ENCODE measurements around the gene ATP1B1. TPM values are rescaled to one million over a fixed set of nuclear protein-coding genes. Genes with fewer than 3 reads are reported as not detected.

ATP1B1 gene
- total and polyA plus RNA-seq, 2 donors (not counting 1 experiment from before 2014, with no cell fraction given), result 1.4 to 1.7 TPM

- H4K20me1 ChIP-seq (ENCODE audit: control insufficient read depth, insufficient read depth, low read length, poor library complexity, severe bottlenecking), result no peaks in the 10 kb centered on the region
- no peak overlapping the region for H3K4me2 ChIP-seq (replicated peaks; ENCODE audit: low read depth, low read length, poor library complexity, severe bottlenecking)
- no peak overlapping the region for H3K27ac Mint-ChIP-seq
- peaks cover 0 to 2% (median 0%) of the 10 kb centered on the region in 4 experiments for H3K27me3 ChIP-seq (replicated peaks in 1 of 4; ENCODE audit: control extremely low read depth in 1 of 4, control insufficient read depth in 3 of 4, insufficient read depth in 4 of 4, low read length in 3 of 4)
- no peak overlapping the region for H3K4me3 Mint-ChIP-seq
- H3K9ac ChIP-seq (ENCODE audit: low read length), result no peak overlapping the region
- ChIA-PET CTCF (no interaction called here), POLR2A (no interaction called here)
- no peak overlapping the region for H3K4me3 ChIP-seq (ENCODE audit: control extremely low read depth in 1 of 5, extremely low read depth in 1 of 5, insufficient read depth in 1 of 5, low read depth in 2 of 5, low read length in 4 of 5)
- peaks cover 0 to 10% of the 10 kb centered on the region in 2 donors for H3K4me1 ChIP-seq (ENCODE audit: control insufficient read depth in 2 of 2, insufficient read depth in 2 of 2, low read length in 2 of 2)
- no peaks in the 10 kb centered on the region for H3K79me2 ChIP-seq (ENCODE audit: control insufficient read depth, insufficient read depth, low read length)
- ATAC-seq (ENCODE audit: low read depth) (no peak), DNase-seq (no peak)
- H3K36me3 ChIP-seq (replicated peaks in 1 of 2; ENCODE audit: control extremely low read depth in 1 of 2, control insufficient read depth in 1 of 2, extremely low read depth in 1 of 2, insufficient read depth in 2 of 2, low read length in 1 of 2), result no peaks in the 10 kb centered on the region
- intact Hi-C loops (cut with micrococcal nuclease), result no loop called here
- TF ChIP-seq EZH2 (IDR thresholded peaks at IDR 0.05; ENCODE audit: borderline replicate concordance, insufficient read depth, low read depth, low read length, poor library complexity, severe bottlenecking) (no peak), CTCF (IDR thresholded peaks at IDR 0.05) (no peak)
- no peaks in the 10 kb centered on the region for H3K27me3 Mint-ChIP-seq
- WGBS (ENCODE audit: insufficient coverage), result no CpG with 5 or more reads among the region's 1 CpG
- no peaks in the 10 kb centered on the region for H3K9me3 ChIP-seq (ENCODE audit: control extremely low read depth in 1 of 3, control insufficient read depth in 2 of 3, insufficient read depth in 1 of 3, low read length in 2 of 3)
- H3K4me1 Mint-ChIP-seq, result peaks cover 6% of the 10 kb centered on the region
- H3K27ac ChIP-seq (ENCODE audit: low read length in 2 of 2), result no peak overlapping the region
- no peak overlapping the region for H2AFZ ChIP-seq (ENCODE audit: insufficient read depth, low read depth, low read length, poor library complexity, severe bottlenecking)
- no peaks in the 10 kb centered on the region for H3K9me3 Mint-ChIP-seq (ENCODE audit: insufficient read depth)
Observed at GRCh38 chr1:169117599-169117998, 11.1 kb downstream of the ATP1B1 start.

GRCh38 chr1:169118227-169118626 lies 11.7 kb downstream of the ATP1B1 start:
- ChIA-PET POLR2A (no interaction called here), CTCF (no interaction called here)
- 95% methylated on average over 3 of the region's 4 CpGs for WGBS (ENCODE audit: insufficient coverage)

More at GRCh38 chr1:169118227-169118626, 11.7 kb downstream of the ATP1B1 start:
- no peak for ATAC-seq (ENCODE audit: low read depth)
- Histone ChIP-seq H2AFZ (ENCODE audit: insufficient read depth, low read depth, low read length, poor library complexity, severe bottlenecking) (no peak overlapping the region), H3K4me3 (ENCODE audit: control extremely low read depth in 1 of 5, extremely low read depth in 1 of 5, insufficient read depth in 1 of 5, low read depth in 2 of 5, low read length in 4 of 5) (no peak overlapping the region), H3K4me1 (ENCODE audit: control insufficient read depth in 2 of 2, insufficient read depth in 2 of 2, low read length in 2 of 2) (peaks cover 0 to 10% of the 10 kb centered on the region in 2 donors), H3K9me3 (ENCODE audit: control extremely low read depth in 1 of 3, control insufficient read depth in 2 of 3, insufficient read depth in 1 of 3, low read length in 2 of 3) (no peaks in the 10 kb centered on the region), H3K27ac (ENCODE audit: low read length in 2 of 2) (no peak overlapping the region), H4K20me1 (ENCODE audit: control insufficient read depth, insufficient read depth, low read length, poor library complexity, severe bottlenecking) (no peaks in the 10 kb centered on the region), H3K9ac (ENCODE audit: low read length) (no peak overlapping the region), H3K79me2 (ENCODE audit: control insufficient read depth, insufficient read depth, low read length) (no peaks in the 10 kb centered on the region), H3K36me3 (replicated peaks in 1 of 2; ENCODE audit: control extremely low read depth in 1 of 2, control insufficient read depth in 1 of 2, extremely low read depth in 1 of 2, insufficient read depth in 2 of 2, low read length in 1 of 2) (no peaks in the 10 kb centered on the region), H3K4me2 (replicated peaks; ENCODE audit: low read depth, low read length, poor library complexity, severe bottlenecking) (no peak overlapping the region), H3K27me3 (replicated peaks in 1 of 4; ENCODE audit: control extremely low read depth in 1 of 4, control insufficient read depth in 3 of 4, insufficient read depth in 4 of 4, low read length in 3 of 4) (no peaks in the 10 kb centered on the region)
- H3K4me1 Mint-ChIP-seq, result peaks cover 9% of the 10 kb centered on the region
- H3K27me3 Mint-ChIP-seq, result peaks cover 3% of the 10 kb centered on the region
- no peak overlapping the region for H3K27ac Mint-ChIP-seq
- intact Hi-C loops (cut with micrococcal nuclease), result no loop called here
- H3K4me3 Mint-ChIP-seq, result no peak overlapping the region
- no peaks in the 10 kb centered on the region for H3K9me3 Mint-ChIP-seq (ENCODE audit: insufficient read depth)
- TF ChIP-seq CTCF (IDR thresholded peaks at IDR 0.05) (no peak), EZH2 (IDR thresholded peaks at IDR 0.05; ENCODE audit: borderline replicate concordance, insufficient read depth, low read depth, low read length, poor library complexity, severe bottlenecking) (no peak)
- no peak for DNase-seq
